Central memory CD4-positive, alpha-beta T cell (primary cell): Measurements from ENCODE around the gene PRSS57.
A peak's percentile ranks its signal among the peaks of the same experiment; 100 is the strongest.
"Not testable (repeated sequence)": the region's sequence is repeated elsewhere in the genome, so short reads cannot be mapped to it uniquely, and the experiment has no call there.

Experiments
- DNase-seq: peaks from one replicate; pipeline ENCODE4 v3.0.0; 2022

Gene PRSS57

DNA sequence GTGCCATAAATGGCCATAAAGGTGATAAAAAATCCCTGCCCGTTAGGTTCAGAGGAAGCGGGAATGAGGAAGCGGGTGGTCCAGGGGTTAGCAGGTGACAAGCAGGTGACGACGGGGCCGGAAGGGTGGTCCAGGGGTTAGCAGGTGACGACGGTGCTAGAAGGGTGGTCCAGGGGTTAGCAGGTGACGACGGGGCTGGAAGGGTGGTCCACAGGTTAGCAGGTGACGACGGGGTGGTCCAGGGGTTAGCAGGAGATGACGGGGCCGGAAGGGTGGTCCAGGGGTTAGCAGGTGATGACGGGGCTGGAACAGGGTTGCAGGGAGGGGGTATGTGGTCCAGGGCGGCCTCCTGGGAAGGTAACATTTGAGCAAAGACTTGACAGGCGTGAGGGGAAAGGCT is 6.3 kb downstream of the PRSS57 start:
- DNase-seq = no peak

DNA sequence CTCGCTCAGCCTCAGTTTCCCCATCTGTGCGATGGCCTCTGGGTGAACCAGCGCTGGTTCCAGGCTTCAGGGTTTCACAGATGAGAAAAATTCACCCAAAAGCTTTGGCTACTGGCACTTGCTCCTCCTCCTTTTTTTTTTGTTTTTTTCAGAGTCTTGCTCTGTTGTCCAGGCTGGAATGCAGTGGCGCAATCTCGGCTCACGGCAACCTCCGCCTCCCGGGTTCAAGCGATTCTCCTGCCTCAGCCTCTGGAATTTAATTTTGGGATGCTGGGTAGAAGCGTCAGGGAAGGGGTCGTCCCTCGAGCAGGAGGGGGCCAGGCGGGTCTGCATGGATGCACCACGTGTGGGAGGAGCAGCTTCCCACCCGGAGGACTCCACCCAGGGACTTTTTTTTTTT is 7.0 kb downstream of the PRSS57 start:
- DNase-seq = no peak

DNA sequence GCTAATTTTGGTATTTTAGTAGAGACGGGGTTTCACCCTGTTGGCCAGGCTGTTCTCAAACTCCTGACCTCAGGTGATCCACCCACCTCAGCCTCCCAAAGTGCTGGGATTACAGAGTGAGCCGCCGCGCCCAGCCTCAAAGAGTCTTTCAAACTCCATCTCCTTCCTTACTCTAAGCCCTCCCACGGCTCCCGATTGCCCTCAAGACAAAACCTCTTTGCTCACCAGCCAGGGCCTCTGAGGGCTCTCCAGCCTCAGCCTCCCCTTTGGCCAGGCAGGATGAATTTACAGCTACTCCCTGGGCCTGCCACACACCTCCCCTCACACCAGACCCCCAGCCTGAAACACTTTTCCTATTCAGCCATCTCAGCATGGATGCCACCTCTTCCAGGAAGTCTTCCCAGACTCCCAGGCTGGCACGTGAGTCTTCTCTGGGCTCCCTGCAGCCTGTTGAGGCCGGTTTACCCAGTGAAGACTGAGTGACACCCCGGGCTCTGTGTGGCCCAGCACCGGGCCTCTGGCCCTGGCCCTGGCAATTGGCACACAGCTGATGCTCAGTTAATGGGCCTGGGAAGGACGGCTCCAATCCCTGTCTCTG is 7.6 kb downstream of the PRSS57 start:
- no peak for DNase-seq

DNA sequence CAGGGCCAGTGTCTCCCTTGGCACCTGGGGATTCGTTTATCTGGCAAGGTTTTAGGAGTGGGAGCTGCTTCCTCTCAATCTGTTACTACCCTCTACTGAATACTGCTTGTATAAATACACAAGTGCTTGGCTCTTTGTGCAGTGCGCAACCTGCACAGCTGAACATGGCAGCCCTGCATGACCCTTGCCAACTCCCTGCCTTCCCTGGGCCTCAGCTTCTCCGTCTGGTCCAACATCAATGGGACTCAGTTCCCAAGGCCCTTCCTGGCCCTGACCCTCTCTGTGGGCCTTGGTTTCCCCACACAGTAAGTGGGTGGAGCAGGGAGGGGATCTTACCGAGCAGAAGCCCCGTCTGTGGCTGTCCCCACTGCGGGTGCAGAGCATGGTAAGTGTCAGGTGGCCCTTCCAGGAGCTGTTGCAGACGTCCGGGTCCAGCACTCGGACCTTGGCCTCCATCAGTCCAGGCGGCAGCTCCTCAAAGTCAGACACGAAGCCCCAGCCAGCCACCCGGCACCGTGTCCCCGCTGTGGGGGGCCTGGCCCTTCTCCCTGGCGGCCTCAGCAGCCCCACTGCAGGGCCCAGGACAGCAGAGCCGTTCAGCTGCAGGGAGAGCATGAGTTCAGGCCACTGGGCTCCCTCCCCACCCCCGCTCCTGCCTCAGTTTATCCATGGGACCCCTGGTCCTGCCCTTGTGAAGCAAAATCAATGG is 8.5 kb downstream of the PRSS57 start:
- DNase-seq = no peak

DNA sequence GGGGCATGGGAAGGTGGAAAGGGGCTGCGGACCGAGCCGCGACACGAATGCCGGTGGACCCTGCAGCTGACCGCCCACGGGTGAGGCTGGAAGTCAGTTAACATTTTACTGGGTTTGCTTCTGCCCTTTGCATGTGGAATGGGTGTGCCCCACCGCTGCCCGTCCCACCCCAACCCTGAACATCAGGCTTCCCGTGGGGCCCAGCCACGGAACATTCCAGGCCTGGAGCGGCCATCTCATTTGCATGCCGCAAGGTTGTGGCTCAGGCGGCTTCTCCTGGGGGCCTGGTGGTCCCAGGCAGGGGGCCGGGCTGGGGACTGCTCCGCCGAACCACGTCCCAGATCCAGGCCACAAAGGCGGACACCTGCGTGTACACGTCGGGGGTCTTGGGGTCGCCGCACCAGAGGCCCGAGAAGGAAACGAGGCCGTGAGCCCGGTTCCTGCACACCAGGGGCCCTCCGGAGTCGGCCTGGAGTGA is 9.8 kb downstream of the PRSS57 start:
- DNase-seq = no peak

DNA sequence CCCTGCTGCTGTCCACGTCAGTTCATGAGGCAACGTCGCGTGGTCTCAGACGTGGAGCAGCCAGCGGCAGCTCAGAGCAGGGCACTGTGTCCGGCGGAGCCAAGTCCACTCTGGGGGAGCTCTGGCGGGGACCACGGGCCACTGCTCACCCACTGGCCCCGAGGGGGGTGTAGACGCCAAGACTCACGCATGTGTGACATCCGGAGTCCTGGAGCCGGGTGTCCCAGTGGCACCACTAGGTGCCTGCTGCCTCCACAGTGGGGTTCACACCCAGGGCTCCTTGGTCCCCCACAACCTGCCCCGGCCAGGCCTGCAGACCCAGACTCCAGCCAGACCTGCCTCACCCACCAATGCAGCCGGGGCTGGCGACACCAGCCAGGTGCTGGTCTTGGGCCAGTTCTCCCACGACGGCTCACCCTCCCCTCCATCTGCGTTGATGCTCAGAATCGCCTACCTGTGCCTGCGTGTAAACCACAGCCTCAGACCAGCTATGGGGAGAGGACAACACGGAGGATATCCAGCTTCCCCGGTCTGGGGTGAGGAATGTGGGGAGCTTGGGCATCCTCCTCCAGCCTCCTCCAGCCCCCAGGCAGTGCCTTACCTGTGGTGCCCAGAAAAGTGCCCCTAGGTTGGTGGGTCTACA is 12.5 kb downstream of the PRSS57 start:
- no peak for DNase-seq

DNA sequence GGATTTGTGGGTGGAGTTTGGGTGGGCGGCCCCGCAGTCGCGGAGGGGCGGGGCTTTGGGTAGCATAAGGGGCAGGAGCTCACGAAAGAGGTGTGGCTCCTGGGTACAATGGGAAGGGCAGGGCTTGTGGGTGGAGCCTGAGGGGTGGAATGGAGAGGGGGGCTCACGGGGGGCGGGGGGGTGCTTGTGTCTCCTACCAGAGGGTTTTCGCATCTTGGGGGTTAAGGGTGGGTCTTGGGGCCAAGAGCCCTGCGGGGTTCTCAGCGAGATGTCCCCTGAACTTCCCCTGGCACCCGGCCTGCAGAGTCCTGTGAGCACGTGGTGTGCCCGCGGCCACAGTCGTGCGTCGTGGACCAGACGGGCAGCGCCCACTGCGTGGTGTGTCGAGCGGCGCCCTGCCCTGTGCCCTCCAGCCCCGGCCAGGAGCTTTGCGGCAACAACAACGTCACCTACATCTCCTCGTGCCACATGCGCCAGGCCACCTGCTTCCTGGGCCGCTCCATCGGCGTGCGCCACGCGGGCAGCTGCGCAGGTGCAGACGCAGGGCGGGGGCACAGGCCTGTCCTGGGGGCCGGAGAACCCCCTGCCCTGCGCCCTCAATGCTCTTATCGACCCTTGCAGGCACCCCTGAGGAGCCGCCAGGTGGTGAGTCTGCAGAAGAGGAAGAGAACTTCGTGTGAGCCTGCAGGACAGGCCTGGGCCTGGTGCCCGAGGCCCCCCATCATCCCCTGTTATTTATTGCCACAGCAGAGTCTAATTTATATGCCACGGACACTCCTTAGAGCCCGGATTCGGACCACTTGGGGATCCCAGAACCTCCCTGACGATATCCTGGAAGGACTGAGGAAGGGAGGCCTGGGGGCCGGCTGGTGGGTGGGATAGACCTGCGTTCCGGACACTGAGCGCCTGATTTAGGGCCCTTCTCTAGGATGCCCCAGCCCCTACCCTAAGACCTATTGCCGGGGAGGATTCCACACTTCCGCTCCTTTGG is 13.9 kb downstream of the PRSS57 start:
- DNase-seq = peak; percentile 40

DNA sequence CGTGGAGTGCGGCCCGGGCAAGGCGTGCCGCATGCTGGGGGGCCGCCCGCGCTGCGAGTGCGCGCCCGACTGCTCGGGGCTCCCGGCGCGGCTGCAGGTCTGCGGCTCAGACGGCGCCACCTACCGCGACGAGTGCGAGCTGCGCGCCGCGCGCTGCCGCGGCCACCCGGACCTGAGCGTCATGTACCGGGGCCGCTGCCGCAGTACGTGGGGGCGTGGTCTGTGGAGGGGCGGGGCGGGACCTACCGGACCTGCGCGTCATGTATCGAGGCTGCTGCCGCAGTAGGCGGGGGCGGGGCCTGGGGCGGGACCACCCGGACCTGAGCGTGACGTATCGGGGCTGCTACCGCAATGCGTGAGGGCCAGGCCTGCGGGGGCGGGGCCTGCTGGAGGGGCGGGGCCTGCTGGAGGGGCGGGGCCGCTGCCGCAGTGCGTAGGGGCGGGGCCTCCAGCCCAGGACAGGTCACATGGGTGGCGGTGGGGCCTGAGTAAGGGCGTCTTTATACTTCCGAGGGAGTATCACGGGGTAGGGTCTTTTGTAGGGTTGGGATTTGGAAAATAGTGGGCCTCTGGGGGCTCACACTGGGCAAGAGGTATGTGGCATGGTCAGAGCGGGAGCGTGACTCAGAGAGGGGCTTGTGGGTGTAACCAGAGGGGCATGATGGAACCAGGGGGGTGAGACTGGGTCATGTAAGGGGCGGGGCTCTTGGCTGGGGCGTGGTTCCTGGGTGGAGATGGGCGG is 14.8 kb downstream of the PRSS57 start:
- peak; percentile 97 for DNase-seq

DNA sequence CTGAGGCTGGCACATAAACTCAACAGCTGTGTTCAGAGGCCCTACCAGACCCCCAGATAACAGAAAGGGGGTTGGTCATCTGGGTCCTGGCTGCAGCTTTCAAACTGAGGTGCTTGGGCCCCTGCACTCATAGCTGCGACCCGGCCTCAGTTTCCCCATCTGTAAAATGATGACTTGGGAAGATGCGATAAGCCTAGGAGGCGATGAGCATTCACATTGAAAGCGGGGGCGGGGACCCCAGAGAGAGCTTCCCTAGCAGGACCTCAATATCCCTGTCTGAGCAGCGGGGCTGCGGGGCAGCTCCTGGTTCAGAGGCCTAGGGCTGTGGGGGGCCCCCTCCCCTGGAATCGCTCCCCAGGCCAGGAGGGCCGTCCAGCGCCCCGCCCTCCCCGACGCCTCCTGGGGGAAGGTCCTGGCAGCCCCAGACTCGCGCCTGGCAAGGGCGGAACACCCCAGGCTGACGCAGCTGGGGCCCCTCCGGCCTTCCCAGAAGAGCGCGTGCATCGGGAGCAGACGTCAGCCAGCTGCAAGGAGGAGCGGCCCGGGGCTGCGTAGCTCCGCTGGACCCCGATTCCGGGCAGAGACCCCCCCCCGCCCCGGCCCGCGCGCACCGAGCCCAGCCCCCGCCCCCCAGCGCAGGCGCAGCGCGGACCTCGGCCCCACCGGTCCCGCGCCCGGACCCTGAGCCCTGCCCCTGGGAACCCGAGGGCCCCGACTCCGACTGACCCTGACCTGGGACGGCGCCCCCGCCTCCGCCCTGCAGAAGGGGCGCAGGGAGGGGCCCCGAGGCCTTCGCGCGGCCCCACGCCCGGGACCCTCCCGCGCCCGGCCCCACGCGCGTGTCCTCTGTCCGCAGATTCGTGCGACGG is 15.6 kb downstream of the PRSS57 start:
- no peak for DNase-seq

DNA sequence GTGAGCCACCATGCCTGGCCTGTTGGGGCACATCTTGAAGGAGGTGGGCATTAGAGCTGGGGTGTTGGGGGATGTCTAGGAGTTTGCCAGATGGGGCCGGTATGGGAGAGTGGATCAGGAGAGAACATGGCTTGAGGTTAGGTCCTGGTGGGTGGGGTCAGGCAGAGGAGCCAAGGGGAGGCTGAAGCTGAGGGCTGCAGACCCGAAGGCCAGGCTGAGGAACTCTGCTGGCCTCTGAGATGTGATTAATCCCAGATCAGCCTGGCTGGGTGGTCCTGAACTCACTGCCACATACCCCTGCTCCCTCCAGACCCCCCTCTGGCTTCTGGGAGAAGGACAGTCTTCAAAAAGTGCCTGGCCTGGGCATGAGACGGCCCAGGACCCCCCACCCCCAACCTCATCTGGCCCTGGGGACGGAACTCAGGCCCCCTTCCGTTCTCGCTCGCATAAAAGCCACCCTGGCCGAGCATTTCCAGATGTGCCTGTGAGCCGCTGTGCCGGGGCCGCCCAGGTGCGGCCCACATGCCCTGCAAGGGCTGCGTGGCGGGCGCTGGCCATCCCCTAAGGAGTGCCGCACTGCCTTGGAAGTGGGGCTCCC is 16.4 kb downstream of the PRSS57 start:
- DNase-seq = no peak

DNA sequence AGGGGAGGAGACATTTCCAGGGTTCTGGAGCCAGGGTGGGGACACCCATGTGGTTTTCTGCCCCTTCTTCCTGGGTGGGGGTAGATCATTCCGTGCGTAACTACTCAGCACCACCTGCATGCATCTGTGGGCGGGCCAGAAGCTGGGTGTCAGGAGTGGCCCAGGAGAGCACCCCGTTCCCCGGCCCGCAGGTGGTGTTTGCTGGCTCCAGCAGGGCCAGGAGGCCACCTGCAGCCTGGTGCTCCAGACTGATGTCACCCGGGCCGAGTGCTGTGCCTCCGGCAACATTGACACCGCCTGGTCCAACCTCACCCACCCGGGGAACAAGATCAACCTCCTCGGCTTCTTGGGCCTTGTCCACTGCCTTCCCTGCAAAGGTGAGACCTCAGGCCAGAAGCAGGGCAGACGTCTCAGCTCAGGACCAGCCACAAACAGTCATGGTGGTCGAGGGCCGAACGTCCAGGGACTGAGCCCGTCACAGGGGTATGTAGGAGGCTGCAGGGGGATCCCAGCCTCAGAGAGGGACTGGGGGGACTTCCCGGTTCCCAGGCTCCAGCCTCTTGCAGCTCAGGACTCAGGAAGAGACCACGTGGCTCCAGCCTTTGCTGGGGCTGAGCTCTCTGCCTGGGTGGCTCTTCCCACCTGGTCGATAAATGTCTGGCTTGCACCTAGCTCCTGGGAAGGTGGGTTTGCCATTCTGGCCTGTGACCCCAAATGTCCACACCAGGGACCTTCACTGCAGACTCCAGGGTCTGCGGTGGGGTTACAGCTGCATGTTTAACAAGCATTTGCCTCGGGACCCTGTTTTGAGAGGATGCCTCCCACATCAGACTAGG is 17.4 kb downstream of the PRSS57 start:
- no peak for DNase-seq

DNA sequence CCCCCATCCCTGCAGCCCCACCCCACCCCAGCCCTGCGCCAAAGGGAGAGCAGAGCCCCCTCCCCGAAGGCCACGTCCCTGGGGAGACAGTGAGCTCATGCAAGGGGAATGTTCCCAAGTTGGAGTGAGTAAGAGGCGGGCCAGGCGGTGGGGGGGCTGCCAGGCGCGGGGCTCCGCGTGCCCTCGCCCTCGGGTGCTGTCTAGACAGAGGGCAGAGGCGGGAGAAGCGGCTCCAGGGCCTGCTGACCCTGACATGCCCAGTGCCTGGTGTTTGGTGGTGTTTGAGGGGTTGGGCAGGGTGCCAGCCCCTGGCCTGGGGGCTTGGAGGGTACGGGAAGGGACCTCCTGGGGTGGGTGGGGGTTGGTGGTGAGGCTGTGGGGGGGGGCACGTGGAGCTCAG is 18.1 kb downstream of the PRSS57 start:
- DNase-seq = no peak

DNA sequence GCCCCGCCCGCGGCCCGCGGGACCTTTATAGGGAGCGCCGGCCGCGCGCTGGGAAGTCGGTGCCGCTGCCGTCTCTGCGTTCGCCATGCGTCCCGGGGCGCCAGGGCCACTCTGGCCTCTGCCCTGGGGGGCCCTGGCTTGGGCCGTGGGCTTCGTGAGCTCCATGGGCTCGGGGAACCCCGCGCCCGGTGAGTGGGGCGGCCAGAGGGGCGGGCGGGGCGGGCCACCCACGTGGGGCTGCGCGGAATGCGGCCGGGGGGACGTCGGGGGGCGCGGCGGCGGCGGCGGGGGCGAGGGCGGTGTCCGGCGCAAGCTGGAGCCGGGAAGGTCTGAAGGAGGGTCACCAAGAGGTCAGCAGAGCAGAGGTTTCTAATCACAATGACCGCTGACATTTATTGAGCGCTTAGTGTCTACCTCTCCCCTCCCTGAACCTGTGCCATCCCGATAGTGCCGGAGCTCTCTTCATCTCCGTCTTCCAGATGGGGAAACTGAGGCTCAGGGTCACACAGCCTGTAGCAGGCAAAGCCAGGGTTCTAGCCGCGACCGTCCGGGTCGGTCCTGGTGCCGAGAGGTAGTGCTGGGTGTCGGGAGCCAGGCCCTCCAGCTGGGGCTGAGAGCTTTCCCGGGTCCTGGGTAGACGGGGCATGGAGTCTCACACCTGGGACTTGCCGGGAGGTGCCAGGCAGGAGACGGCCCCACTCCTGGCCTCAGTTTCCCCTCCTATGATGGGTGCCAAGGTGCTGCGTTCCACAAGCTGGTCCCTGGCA is 18.7 kb downstream of the PRSS57 start, which contains the start of gene FSTL3:
Gene FSTL3 (plus strand): TSS at position 54 of the 767 bp plus-strand sequence. CDS start 32 bp downstream, at position 86.
- no peak for DNase-seq

DNA sequence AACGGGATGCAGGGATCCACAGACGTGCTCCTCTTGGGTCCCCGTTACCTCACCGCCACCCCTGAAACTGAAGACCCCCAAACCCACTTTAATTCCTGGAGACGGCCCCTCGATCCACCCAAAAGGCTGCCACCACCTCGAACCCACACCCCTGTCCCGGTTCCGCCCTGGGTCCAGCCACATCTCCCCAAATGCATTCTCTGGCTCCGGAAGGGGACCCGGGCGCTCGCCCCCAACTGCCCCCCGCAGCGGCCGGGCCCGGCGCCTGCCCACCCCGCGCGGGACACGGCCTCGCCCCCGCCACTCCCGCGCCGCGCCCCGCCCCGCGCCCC is 19.3 kb downstream of the PRSS57 start:
- no peak for DNase-seq

DNA sequence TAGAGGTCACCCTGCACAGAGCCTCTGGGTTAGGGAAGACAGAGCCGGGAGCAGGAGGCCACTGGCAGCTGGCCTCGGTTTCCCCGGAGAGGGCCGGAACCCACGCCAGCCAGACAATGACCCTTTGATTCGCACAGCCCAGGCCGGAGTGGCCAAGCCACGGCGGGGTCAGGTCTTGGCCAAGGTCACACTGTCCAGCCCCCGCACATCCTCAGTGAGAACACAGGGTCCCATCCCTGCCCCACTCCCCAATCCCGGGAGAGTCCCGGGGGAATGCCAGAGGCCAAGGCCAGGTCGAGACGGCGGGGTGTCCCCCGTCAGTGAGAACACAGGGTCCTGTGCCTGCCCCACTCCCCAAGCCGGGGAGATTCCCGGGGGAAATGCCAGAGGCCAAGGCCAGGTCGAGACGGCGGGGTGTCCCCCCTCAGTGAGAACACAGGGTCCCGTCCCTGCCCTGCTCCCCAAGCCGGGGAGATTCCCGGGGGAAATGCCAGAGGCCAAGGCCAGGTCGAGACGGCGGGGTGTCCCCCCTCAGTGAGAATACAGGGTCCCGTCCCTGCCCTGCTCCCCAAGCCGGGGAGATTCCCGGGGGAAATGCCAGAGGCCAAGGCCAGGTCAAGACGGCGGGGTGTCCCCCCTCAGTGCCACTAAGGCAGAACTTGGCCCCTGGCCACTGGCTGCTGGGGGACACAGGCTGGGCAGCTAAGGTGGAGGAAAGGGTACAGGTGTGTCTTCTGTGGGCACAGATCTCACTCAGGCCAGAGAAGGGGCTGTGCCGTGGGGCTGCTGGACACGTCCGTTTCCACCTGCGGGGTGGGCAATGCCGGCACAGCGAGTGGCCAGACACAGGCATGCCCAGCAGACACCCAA is 20.7 kb downstream of the PRSS57 start:
- no peak for DNase-seq

DNA sequence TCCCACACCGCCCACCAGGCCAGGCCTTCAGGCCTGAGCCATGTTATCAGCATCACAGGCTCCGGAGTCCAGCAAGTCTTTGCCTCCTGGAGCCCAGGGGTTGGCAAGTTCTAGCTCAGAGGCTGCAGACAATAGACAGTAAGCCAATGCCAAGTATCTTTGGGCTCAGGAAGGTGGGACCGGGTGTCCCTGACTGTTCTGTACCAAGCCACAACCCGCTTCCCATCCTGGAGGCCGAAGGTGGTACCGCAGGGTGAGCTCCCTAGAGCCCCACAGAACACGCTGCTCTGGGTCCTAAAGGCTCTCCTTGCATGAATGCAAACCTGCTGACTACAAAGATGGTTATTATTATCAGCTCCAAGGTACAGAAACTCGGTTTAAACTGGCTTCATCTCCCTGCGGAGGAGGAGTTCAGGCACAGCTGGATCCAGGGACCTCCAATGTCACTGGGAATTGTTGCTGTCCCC is 24.6 kb downstream of the PRSS57 start:
- no peak for DNase-seq

DNA sequence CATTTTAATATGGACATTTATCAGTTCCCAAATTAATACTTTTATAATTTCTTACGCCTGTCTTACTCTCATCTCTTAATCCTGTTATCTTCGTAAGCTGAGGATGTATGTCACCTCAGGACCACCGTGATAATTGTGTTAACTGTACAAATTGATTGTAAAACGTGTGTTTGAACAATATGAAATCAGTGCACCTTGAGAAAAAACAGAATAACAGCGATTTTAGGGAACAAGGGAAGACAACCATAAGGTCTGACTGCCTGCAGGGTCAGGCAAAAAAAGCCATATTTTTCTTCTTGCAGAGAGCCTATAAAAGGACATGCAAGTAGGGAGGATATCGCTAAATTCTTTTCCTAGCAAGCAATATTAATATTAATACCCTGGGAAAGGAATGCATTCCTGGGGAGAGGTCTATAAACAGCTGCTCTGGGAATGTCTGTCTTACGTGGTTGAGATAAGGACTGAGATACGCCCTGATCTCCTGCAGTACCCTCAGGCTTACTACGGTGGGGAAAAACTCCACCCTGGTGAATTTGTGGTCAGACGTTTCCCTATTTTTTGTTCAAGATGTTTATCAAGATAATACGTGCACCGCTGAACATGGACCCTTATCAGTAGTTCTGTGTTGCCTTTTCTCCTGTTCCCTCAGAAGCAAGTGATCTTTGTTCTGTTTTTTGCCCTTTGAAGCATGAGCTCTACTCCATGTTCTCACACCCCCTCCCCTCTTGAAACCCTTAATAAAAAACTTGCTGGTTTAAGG is 26.4 kb downstream of the PRSS57 start:
- not testable (repeated sequence) for DNase-seq
